Measurements from ENCODE around the gene USP4. TPM values are rescaled to one million over a fixed set of nuclear protein-coding genes. Genes with fewer than 3 reads are reported as not detected.

Gene USP4
- total RNA-seq, 4 donors from 2014 or later = 7.2 to 10.2 (median 9.1) TPM

GRCh38 chr3:49266410-49267095 lies 73.3 kb downstream of the USP4 start:
- in situ Hi-C loops (cut with MboI; ENCODE audit: low sequenced_read_pairs in 4 of 4) (no loop called here), intact Hi-C loops (cut with DNase I; ENCODE audit: low total_unique reads) (no loop called here)
- Histone ChIP-seq H3K27ac (no peak overlapping the region), H3K27me3 (no peaks in the 10 kb centered on the region), H3K9me3 (no peaks in the 10 kb centered on the region), H3K36me3 (no peaks in the 10 kb centered on the region), H3K4me1 (no peaks in the 10 kb centered on the region), H3K4me3 (no peak overlapping the region)
- DNase-seq (no peak), ATAC-seq (no peak)
- TF ChIP-seq POLR2A (IDR thresholded peaks at IDR 0.05) (no peak), CTCF (IDR thresholded peaks at IDR 0.05 in 4 of 5, conservative IDR thresholded peaks at IDR 0.05 in 1 of 5) (no peak)

GRCh38 chr3:49265661-49266386 lies 74.0 kb downstream of the USP4 start:
- Histone ChIP-seq H3K36me3 (no peaks in the 10 kb centered on the region), H3K9me3 (no peaks in the 10 kb centered on the region), H3K4me1 (no peaks in the 10 kb centered on the region), H3K4me3 (no peak overlapping the region), H3K27ac (no peak overlapping the region), H3K27me3 (no peaks in the 10 kb centered on the region)
- DNase-seq (no peak), ATAC-seq (peak in 1 of 2 donors; percentile 25)
- TF ChIP-seq POLR2A (IDR thresholded peaks at IDR 0.05) (no peak), CTCF (IDR thresholded peaks at IDR 0.05 in 4 of 5, conservative IDR thresholded peaks at IDR 0.05 in 1 of 5) (no peak)
- in situ Hi-C loops (cut with MboI; ENCODE audit: low sequenced_read_pairs in 4 of 4) = no loop called here
- intact Hi-C loops (cut with DNase I; ENCODE audit: low total_unique reads) = no loop called here

GRCh38 chr3:49263159-49263889 lies 76.5 kb downstream of the USP4 start:
- Histone ChIP-seq H3K27ac (no peak overlapping the region), H3K4me1 (no peaks in the 10 kb centered on the region), H3K9me3 (no peaks in the 10 kb centered on the region), H3K27me3 (no peaks in the 10 kb centered on the region), H3K4me3 (no peak overlapping the region), H3K36me3 (no peaks in the 10 kb centered on the region)
- DNase-seq = peak in 1 of 2 donors; percentile 27
- in situ Hi-C loops (cut with MboI; ENCODE audit: low sequenced_read_pairs in 4 of 4) (no loop called here), intact Hi-C loops (cut with DNase I; ENCODE audit: low total_unique reads) (no loop called here)
- ATAC-seq = peak; percentile 37 to 60
- TF ChIP-seq POLR2A (IDR thresholded peaks at IDR 0.05) (no peak), CTCF (IDR thresholded peaks at IDR 0.05 in 4 of 5, conservative IDR thresholded peaks at IDR 0.05 in 1 of 5) (no peak)

GRCh38 chr3:49260806-49261324 lies 79.0 kb downstream of the USP4 start:
- DNase-seq (no peak), ATAC-seq (no peak)
- in situ Hi-C loops (cut with MboI; ENCODE audit: low sequenced_read_pairs in 4 of 4) (no loop called here), intact Hi-C loops (cut with DNase I; ENCODE audit: low total_unique reads) (no loop called here)
- Histone ChIP-seq H3K36me3 (no peaks in the 10 kb centered on the region), H3K9me3 (no peaks in the 10 kb centered on the region), H3K27me3 (no peaks in the 10 kb centered on the region), H3K4me3 (no peak overlapping the region), H3K27ac (no peak overlapping the region), H3K4me1 (no peaks in the 10 kb centered on the region)
- no peak for TF ChIP-seq CTCF (IDR thresholded peaks at IDR 0.05 in 4 of 5, conservative IDR thresholded peaks at IDR 0.05 in 1 of 5)
- no peak for TF ChIP-seq POLR2A (IDR thresholded peaks at IDR 0.05)

Measured in gastrocnemius medialis (tissue), 4 donors.